ENCODE measurements around the gene SPRYD4. TPM values are rescaled to one million over a fixed set of nuclear protein-coding genes. Genes with fewer than 3 reads are reported as not detected.
A peak's percentile ranks its signal among the peaks of the same experiment; 100 is the strongest.

SPRYD4 gene
- total and polyA plus RNA-seq, 9 of the 15 experiments (the other 6 are each of a cell fraction or from before 2014, with no cell fraction given) = 1.8 to 4.7 (median 2.8) TPM

- no peaks in the 10 kb centered on the region for H3K27me3 ChIP-seq (ENCODE audit: control insufficient read depth in 2 of 2, insufficient read depth in 2 of 2, low read length in 2 of 2)
- no peak overlapping the region for H3K4me2 ChIP-seq (ENCODE audit: insufficient read depth, low read length)
- intact Hi-C loops (cut with micrococcal nuclease) = no loop called here
- H4K20me1 ChIP-seq (replicated peaks; ENCODE audit: control insufficient read depth, insufficient read depth, low read length) = 0 out of 2 replicates have a peak, but pooled peaks cover 5% of the 10 kb centered on the region
- POLR2A ChIA-PET = interaction anchor here (0.6 to 2.2 kb wide), 4 partner anchors 26 to 464 kb away, joined by 3 to 6 read pairs (median 3); partner anchors contain the start of gene TIMELESS
- TF ChIP-seq, protein P1, sequence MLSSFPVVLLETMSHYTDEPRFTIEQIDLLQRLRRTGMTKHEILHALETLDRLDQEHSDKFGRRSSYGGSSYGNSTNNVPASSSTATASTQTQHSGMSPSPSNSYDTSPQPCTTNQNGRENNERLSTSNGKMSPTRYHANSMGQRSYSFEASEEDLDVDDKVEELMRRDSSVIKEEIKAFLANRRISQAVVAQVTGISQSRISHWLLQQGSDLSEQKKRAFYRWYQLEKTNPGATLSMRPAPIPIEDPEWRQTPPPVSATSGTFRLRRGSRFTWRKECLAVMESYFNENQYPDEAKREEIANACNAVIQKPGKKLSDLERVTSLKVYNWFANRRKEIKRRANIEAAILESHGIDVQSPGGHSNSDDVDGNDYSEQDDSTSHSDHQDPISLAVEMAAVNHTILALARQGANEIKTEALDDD (IDR thresholded peaks at IDR 0.05) = no peak
- TF ChIP-seq RBFOX2 (IDR thresholded peaks at IDR 0.05; ENCODE audit: low read depth, low read length) (0 out of 2 replicates have a peak, but pooled peaks have one; percentile 20), POLR2A (conservative IDR thresholded peaks at IDR 0.05) (peak; percentile 35; the same call in 1 of the 2 replicates)
- peaks cover 6 to 7% of the 10 kb centered on the region in 2 experiments; a peak in 3 of 5 replicates for H3K4me1 ChIP-seq (replicated peaks in 1 of 2; ENCODE audit: control insufficient read depth in 2 of 2, insufficient read depth in 2 of 2, low read length in 2 of 2)
- ATAC-seq = peak; percentile 8; the same call in 1 of the 3 replicates
- H3K9ac ChIP-seq (ENCODE audit: insufficient read depth in 1 of 2, low read depth in 2 of 2, low read length in 2 of 2) = 0 out of 4 replicates have a peak overlapping the region, but pooled peaks of 1 of the 2 experiments have one; percentile 6
- in situ Hi-C loops (cut with MboI) = no loop called here
- H2AFZ ChIP-seq (ENCODE audit: low read depth, low read length) = no peak overlapping the region
- no peak for FAIRE-seq
- H3K27ac ChIP-seq (ENCODE audit: extremely low read depth, low read depth, low read length) = no peak overlapping the region
- peaks cover 20% of the 10 kb centered on the region; the same call in 2 of the 3 replicates for H3K36me3 ChIP-seq (ENCODE audit: control insufficient read depth, insufficient read depth, low read length)
- H3K9me3 ChIP-seq (replicated peaks; ENCODE audit: control insufficient read depth, insufficient read depth, low read depth, low read length) = no peaks in the 10 kb centered on the region
- CTCF ChIA-PET (ENCODE audit: low intra/inter-chr PET ratio) = no interaction called here
- H3K9me1 ChIP-seq (ENCODE audit: control insufficient read depth, insufficient read depth, low read length) = peaks cover 5% of the 10 kb centered on the region
- no TSS peak for BruUV-seq (replicated peaks)
- no peak for DNase-seq (ENCODE audit: extremely low read depth in 1 of 4, low spot score in 3 of 4)
- WGBS (ENCODE audit: insufficient coverage, low coverage, missing lambda C conversion rate) = 70% methylated on average over 9 of the region's 9 CpGs
- no peak overlapping the region for H3K4me3 ChIP-seq
- peaks cover 7% of the 10 kb centered on the region; the same call in 2 of the 3 replicates for H3K79me2 ChIP-seq (ENCODE audit: control insufficient read depth, insufficient read depth, low read length)
Measured at GRCh38 chr12:56474389-56474788, 6.0 kb downstream of the SPRYD4 start.

- intact Hi-C loops (cut with micrococcal nuclease) = no loop called here
- ChIA-PET CTCF (ENCODE audit: low intra/inter-chr PET ratio) (no interaction called here), POLR2A (interaction anchor here (0.6 to 1.3 kb wide), 4 partner anchors 9 to 92 kb away, joined by 3 to 4 read pairs (median 3); no protein-coding TSS in a partner anchor)
- no TSS peak for BruUV-seq (replicated peaks)
- FAIRE-seq = no peak
- no peak for ATAC-seq
- peaks cover 5% of the 10 kb centered on the region; the same call in 1 of the 3 replicates for H3K36me3 ChIP-seq (ENCODE audit: control insufficient read depth, insufficient read depth, low read length)
- WGBS (ENCODE audit: insufficient coverage, low coverage, missing lambda C conversion rate) = 26% methylated on average over 6 of the region's 6 CpGs
- H3K79me2 ChIP-seq (ENCODE audit: control insufficient read depth, insufficient read depth, low read length) = no peaks in the 10 kb centered on the region
- in situ Hi-C loops (cut with MboI) = no loop called here
- no peaks in the 10 kb centered on the region for H3K27me3 ChIP-seq (ENCODE audit: control insufficient read depth in 2 of 2, insufficient read depth in 2 of 2, low read length in 2 of 2)
- peaks cover 5% of the 10 kb centered on the region for H3K9me1 ChIP-seq (ENCODE audit: control insufficient read depth, insufficient read depth, low read length)
- peaks cover 0 to 4% of the 10 kb centered on the region in 2 experiments; a peak in 2 of 5 replicates for H3K4me1 ChIP-seq (replicated peaks in 1 of 2; ENCODE audit: control insufficient read depth in 2 of 2, insufficient read depth in 2 of 2, low read length in 2 of 2)
- no peak overlapping the region for H3K9ac ChIP-seq (ENCODE audit: insufficient read depth in 1 of 2, low read depth in 2 of 2, low read length in 2 of 2)
- no peak for DNase-seq (ENCODE audit: extremely low read depth in 1 of 4, low spot score in 3 of 4)
- TF ChIP-seq ARID2 (IDR thresholded peaks at IDR 0.05) (no peak), CXXC5 (CRISPR knock-in tag; IDR thresholded peaks at IDR 0.05) (no peak), ZNF224 (CRISPR knock-in tag; IDR thresholded peaks at IDR 0.05) (no peak), CEBPB (tag; IDR thresholded peaks at IDR 0.05) (no peak), ETV5 (CRISPR knock-in tag; IDR thresholded peaks at IDR 0.05; ENCODE audit: low read depth) (no peak), NCOR1 (IDR thresholded peaks at IDR 0.05) (no peak), MIER1 (IDR thresholded peaks at IDR 0.05; ENCODE audit: low read depth) (no peak), SRSF9 (IDR thresholded peaks at IDR 0.05; ENCODE audit: borderline replicate concordance, low read depth, low read length) (no peak), ZFP30 (CRISPR knock-in tag; IDR thresholded peaks at IDR 0.05; ENCODE audit: borderline replicate concordance) (no peak)
- TF ChIP-seq, protein P2, sequence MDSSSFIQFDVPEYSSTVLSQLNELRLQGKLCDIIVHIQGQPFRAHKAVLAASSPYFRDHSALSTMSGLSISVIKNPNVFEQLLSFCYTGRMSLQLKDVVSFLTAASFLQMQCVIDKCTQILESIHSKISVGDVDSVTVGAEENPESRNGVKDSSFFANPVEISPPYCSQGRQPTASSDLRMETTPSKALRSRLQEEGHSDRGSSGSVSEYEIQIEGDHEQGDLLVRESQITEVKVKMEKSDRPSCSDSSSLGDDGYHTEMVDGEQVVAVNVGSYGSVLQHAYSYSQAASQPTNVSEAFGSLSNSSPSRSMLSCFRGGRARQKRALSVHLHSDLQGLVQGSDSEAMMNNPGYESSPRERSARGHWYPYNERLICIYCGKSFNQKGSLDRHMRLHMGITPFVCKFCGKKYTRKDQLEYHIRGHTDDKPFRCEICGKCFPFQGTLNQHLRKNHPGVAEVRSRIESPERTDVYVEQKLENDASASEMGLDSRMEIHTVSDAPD (CRISPR knock-in tag; IDR thresholded peaks at IDR 0.05) = no peak
- TF ChIP-seq, protein P3, sequence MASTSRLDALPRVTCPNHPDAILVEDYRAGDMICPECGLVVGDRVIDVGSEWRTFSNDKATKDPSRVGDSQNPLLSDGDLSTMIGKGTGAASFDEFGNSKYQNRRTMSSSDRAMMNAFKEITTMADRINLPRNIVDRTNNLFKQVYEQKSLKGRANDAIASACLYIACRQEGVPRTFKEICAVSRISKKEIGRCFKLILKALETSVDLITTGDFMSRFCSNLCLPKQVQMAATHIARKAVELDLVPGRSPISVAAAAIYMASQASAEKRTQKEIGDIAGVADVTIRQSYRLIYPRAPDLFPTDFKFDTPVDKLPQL (IDR thresholded peaks at IDR 0.05; ENCODE audit: extremely low read depth, insufficient read length) = no peak
- no peak overlapping the region for H3K4me3 ChIP-seq
- H3K27ac ChIP-seq (ENCODE audit: extremely low read depth, low read depth, low read length) = no peak overlapping the region
- H4K20me1 ChIP-seq (replicated peaks; ENCODE audit: control insufficient read depth, insufficient read depth, low read length) = 0 out of 2 replicates have a peak, but pooled peaks cover 8% of the 10 kb centered on the region
- H3K4me2 ChIP-seq (ENCODE audit: insufficient read depth, low read length) = no peak overlapping the region
- H3K9me3 ChIP-seq (replicated peaks; ENCODE audit: control insufficient read depth, insufficient read depth, low read depth, low read length) = no peaks in the 10 kb centered on the region
- no peak overlapping the region for H2AFZ ChIP-seq (ENCODE audit: low read depth, low read length)
Measured at GRCh38 chr12:56476143-56476542, 7.8 kb downstream of the SPRYD4 start.

Measured in K562 (cell line).